ENCODE results near the gene RAB11FIP2. TPM values are rescaled to one million over a fixed set of nuclear protein-coding genes. Genes with fewer than 3 reads are reported as not detected.

The RAB11FIP2 gene
- polyA plus RNA-seq, 6 donors from 2014 or later = 9.0 to 15.9 (median 12.5) TPM

- no peaks in the 10 kb centered on the region for H3K27me3 Mint-ChIP-seq
- H3K4me1 Mint-ChIP-seq = no peaks in the 10 kb centered on the region
- H3K9me3 Mint-ChIP-seq = peaks cover 3 to 16% (median 13%) of the 10 kb centered on the region in 7 donors
- peaks cover 1 to 8% of the 10 kb centered on the region in 2 donors for H3K36me3 Mint-ChIP-seq
- no peak overlapping the region for H3K4me3 Mint-ChIP-seq
- H3K27ac Mint-ChIP-seq = no peak overlapping the region
- DNase-seq (no peak), ATAC-seq (ENCODE audit: low read depth in 2 of 2) (no peak)
These were observed 55.0 kb downstream of the RAB11FIP2 start for GRCh38 chr10:117991701-117992100.

GRCh38 chr10:117989962-117990361 lies 56.8 kb downstream of the RAB11FIP2 start:
- Mint-ChIP-seq H3K27me3 (no peaks in the 10 kb centered on the region), H3K4me3 (no peak overlapping the region), H3K36me3 (peaks cover 0 to 16% of the 10 kb centered on the region in 2 donors), H3K27ac (no peak overlapping the region), H3K4me1 (no peaks in the 10 kb centered on the region), H3K9me3 (peaks cover 12 to 28% (median 21%) of the 10 kb centered on the region in 7 donors)
- DNase-seq (no peak), ATAC-seq (ENCODE audit: low read depth in 2 of 2) (no peak)

- H3K27ac Mint-ChIP-seq = no peak overlapping the region
- ATAC-seq (ENCODE audit: low read depth in 2 of 2) = no peak
- H3K27me3 Mint-ChIP-seq = peaks cover 0 to 4% (median 1%) of the 10 kb centered on the region in 3 donors
- no peak overlapping the region for H3K4me3 Mint-ChIP-seq
- peaks cover 0 to 16% of the 10 kb centered on the region in 2 donors for H3K36me3 Mint-ChIP-seq
- no peaks in the 10 kb centered on the region for H3K4me1 Mint-ChIP-seq
- DNase-seq = no peak
- peaks cover 13 to 30% (median 21%) of the 10 kb centered on the region in 7 donors for H3K9me3 Mint-ChIP-seq
These were observed 57.9 kb downstream of the RAB11FIP2 start for GRCh38 chr10:117988814-117989213.

GRCh38 chr10:117987244-117987909 lies 59.4 kb downstream of the RAB11FIP2 start:
- Mint-ChIP-seq H3K9me3 (peaks cover 13 to 30% (median 21%) of the 10 kb centered on the region in 7 donors), H3K27me3 (peaks cover 0 to 8% (median 6%) of the 10 kb centered on the region in 3 donors), H3K27ac (no peak overlapping the region), H3K36me3 (peaks cover 0 to 16% of the 10 kb centered on the region in 2 donors), H3K4me1 (no peaks in the 10 kb centered on the region), H3K4me3 (no peak overlapping the region)
- ATAC-seq (ENCODE audit: low read depth in 2 of 2) = no peak
- no peak for DNase-seq

- H3K27ac Mint-ChIP-seq = no peak overlapping the region
- no peak for ATAC-seq (ENCODE audit: low read depth in 2 of 2)
- peaks cover 0 to 16% of the 10 kb centered on the region in 2 donors for H3K36me3 Mint-ChIP-seq
- peaks cover 13 to 30% (median 20%) of the 10 kb centered on the region in 7 donors for H3K9me3 Mint-ChIP-seq
- DNase-seq = no peak
- H3K27me3 Mint-ChIP-seq = peaks cover 0 to 8% (median 6%) of the 10 kb centered on the region in 3 donors
- no peaks in the 10 kb centered on the region for H3K4me1 Mint-ChIP-seq
- H3K4me3 Mint-ChIP-seq = no peak overlapping the region
These were observed 62.8 kb downstream of the RAB11FIP2 start for GRCh38 chr10:117983961-117984360.

- Mint-ChIP-seq H3K4me1 (no peaks in the 10 kb centered on the region), H3K27me3 (peaks cover 0 to 20% (median 6%) of the 10 kb centered on the region in 3 donors), H3K36me3 (peaks cover 0 to 2% of the 10 kb centered on the region in 2 donors), H3K4me3 (no peak overlapping the region), H3K9me3 (peaks cover under 1 to 9% (median 4%) of the 10 kb centered on the region in 7 donors), H3K27ac (no peak overlapping the region)
- ATAC-seq (ENCODE audit: low read depth in 2 of 2) (no peak), DNase-seq (no peak)
These were observed 65.7 kb downstream of the RAB11FIP2 start for GRCh38 chr10:117980755-117981702.

GRCh38 chr10:117980216-117980615 lies 66.5 kb downstream of the RAB11FIP2 start:
- no peaks in the 10 kb centered on the region for H3K4me1 Mint-ChIP-seq
- no peak overlapping the region for H3K4me3 Mint-ChIP-seq
- DNase-seq (no peak), ATAC-seq (ENCODE audit: low read depth in 2 of 2) (no peak)
- peaks cover 0 to 6% (median 4%) of the 10 kb centered on the region in 7 donors for H3K9me3 Mint-ChIP-seq
- H3K27me3 Mint-ChIP-seq = peaks cover 0 to 20% (median 6%) of the 10 kb centered on the region in 3 donors
- no peak overlapping the region for H3K27ac Mint-ChIP-seq
- no peaks in the 10 kb centered on the region for H3K36me3 Mint-ChIP-seq

- Mint-ChIP-seq H3K4me1 (no peaks in the 10 kb centered on the region), H3K36me3 (peaks cover 0 to 4% of the 10 kb centered on the region in 2 donors), H3K4me3 (no peak overlapping the region), H3K9me3 (peaks cover 0 to 6% (median 0%) of the 10 kb centered on the region in 7 donors), H3K27ac (no peak overlapping the region), H3K27me3 (peaks cover under 1 to 20% (median 11%) of the 10 kb centered on the region in 3 donors)
- ATAC-seq (ENCODE audit: low read depth in 2 of 2) = no peak
- DNase-seq = no peak
These were observed 74.4 kb downstream of the RAB11FIP2 start for GRCh38 chr10:117972168-117972837.

- no peaks in the 10 kb centered on the region for H3K4me1 Mint-ChIP-seq
- peaks cover 0 to 4% of the 10 kb centered on the region in 2 donors for H3K36me3 Mint-ChIP-seq
- H3K27ac Mint-ChIP-seq = peak overlapping the region in 1 of 6 donors; percentile 60
- H3K27me3 Mint-ChIP-seq = peaks cover 8 to 20% (median 11%) of the 10 kb centered on the region in 3 donors
- DNase-seq (no peak), ATAC-seq (ENCODE audit: low read depth in 2 of 2) (no peak)
- H3K4me3 Mint-ChIP-seq = no peak overlapping the region
- peaks cover 0 to 6% (median 0%) of the 10 kb centered on the region in 7 donors for H3K9me3 Mint-ChIP-seq
These were observed 75.8 kb downstream of the RAB11FIP2 start for GRCh38 chr10:117970962-117971361.

- Mint-ChIP-seq H3K4me1 (no peaks in the 10 kb centered on the region), H3K27ac (no peak overlapping the region), H3K9me3 (peaks cover 0 to 6% (median 0%) of the 10 kb centered on the region in 7 donors), H3K27me3 (peaks cover 9 to 20% (median 11%) of the 10 kb centered on the region in 3 donors), H3K36me3 (peaks cover 0 to 4% of the 10 kb centered on the region in 2 donors), H3K4me3 (no peak overlapping the region)
- DNase-seq (no peak), ATAC-seq (ENCODE audit: low read depth in 2 of 2) (no peak)
These were observed 77.1 kb downstream of the RAB11FIP2 start for GRCh38 chr10:117969592-117969991.

- peaks cover 0 to 6% (median 0%) of the 10 kb centered on the region in 7 donors for H3K9me3 Mint-ChIP-seq
- H3K27me3 Mint-ChIP-seq = peaks cover 11 to 20% (median 13%) of the 10 kb centered on the region in 3 donors
- H3K4me1 Mint-ChIP-seq = no peaks in the 10 kb centered on the region
- H3K36me3 Mint-ChIP-seq = peaks cover 0 to 4% of the 10 kb centered on the region in 2 donors
- DNase-seq (no peak), ATAC-seq (ENCODE audit: low read depth in 2 of 2) (no peak)
- no peak overlapping the region for H3K27ac Mint-ChIP-seq
- no peak overlapping the region for H3K4me3 Mint-ChIP-seq
These were observed 78.2 kb downstream of the RAB11FIP2 start for GRCh38 chr10:117968354-117969182.

GRCh38 chr10:117967149-117967650 lies 79.5 kb downstream of the RAB11FIP2 start:
- H3K4me3 Mint-ChIP-seq = no peak overlapping the region
- ATAC-seq (ENCODE audit: low read depth in 2 of 2) = no peak
- peaks cover 11 to 22% (median 20%) of the 10 kb centered on the region in 3 donors for H3K27me3 Mint-ChIP-seq
- no peak for DNase-seq
- H3K36me3 Mint-ChIP-seq = peaks cover 0 to 4% of the 10 kb centered on the region in 2 donors
- no peak overlapping the region for H3K27ac Mint-ChIP-seq
- no peaks in the 10 kb centered on the region for H3K4me1 Mint-ChIP-seq
- H3K9me3 Mint-ChIP-seq = peaks cover 0 to 6% (median 0%) of the 10 kb centered on the region in 7 donors
